H1 (cell line): ENCODE results near the gene RAB36. TPM values are rescaled to one million over a fixed set of nuclear protein-coding genes. Genes with fewer than 3 reads are reported as not detected.

ENCODE experiments used
- CTCF ChIA-PET: fragments of 300-600 bp; sonication (Branson Sonifier 250); formaldehyde crosslinking; loops from one replicate; lab custom pipeline; 2021; ENCODE audit not compliant: partially characterized antibody; lab: Charles Lee
- POLR2A ChIA-PET: fragments of 300-600 bp; sonication (Branson Sonifier 250); formaldehyde crosslinking; loops from one replicate; lab custom pipeline; 2021; ENCODE audit warnings: inconsistent platforms; ENCODE audit not compliant: partially characterized antibody; lab: Charles Lee
- DNase-seq, 2 experiments: peaks; one replicate each; pipeline versions ENCODE4 v3.0.0 to v3.0.0-alpha.2; 2010 to 2022; ENCODE audit warnings: low spot score in 2 of 2, low read depth in 1 of 2, mixed read lengths in 1 of 2
- FAIRE-seq: peaks from 2 replicates; lab custom pipeline; 2011; peaks lifted over from hg19 to GRCh38; lab: Jason Lieb, UNC
- H2AFZ ChIP-seq: 2 replicates; pipeline ENCODE4 v1.8.1; 2012; ENCODE audit warnings: low read length, inconsistent platforms
- H2AK5ac ChIP-seq: 2 replicates; pipeline ENCODE4 v1.6.1; 2013; ENCODE audit warnings: low read depth, low read length
- H2BK120ac ChIP-seq: replicated peaks from 2 replicates; pipeline ENCODE3; 2013; ENCODE audit warnings: low read depth, low read length, inconsistent platforms
- H2BK12ac ChIP-seq: 2 replicates; pipeline ENCODE4 v1.6.1; 2013; ENCODE audit warnings: low read depth, low read length
- H2BK15ac ChIP-seq: 2 replicates; pipeline ENCODE4 v1.6.1; 2013; ENCODE audit warnings: low read length
- H2BK20ac ChIP-seq: 2 replicates; pipeline ENCODE4 v1.6.1; 2013; ENCODE audit warnings: low read length
- H2BK5ac ChIP-seq: 2 replicates; pipeline ENCODE4 v1.6.1; 2013; ENCODE audit warnings: low read depth, low read length
- H3K14ac ChIP-seq: 2 replicates; pipeline ENCODE4 v1.6.1; 2013; ENCODE audit warnings: inconsistent platforms; ENCODE audit not compliant: insufficient read length
- H3K18ac ChIP-seq: 2 replicates; pipeline ENCODE4 v1.6.1; 2013; ENCODE audit warnings: low read length; ENCODE audit errors: extremely low read depth
- H3K23ac ChIP-seq: 2 replicates; pipeline ENCODE4 v1.6.1; 2013; ENCODE audit warnings: inconsistent platforms; ENCODE audit not compliant: insufficient read length
- H3K23me2 ChIP-seq: 2 replicates; pipeline ENCODE4 v1.6.1; 2013; ENCODE audit warnings: low read depth, low read length
- H3K27ac ChIP-seq: 2 replicates; pipeline ENCODE4 v1.6.1; 2011; ENCODE audit warnings: low read depth, low read length, inconsistent platforms
- H3K27me3 ChIP-seq, 4 experiments: replicated peaks in 1 of 4; 1 replicate in 1 of 4; 2 replicates in 3 of 4; pipeline versions ENCODE4 v1.6.1 to v1.8.1; 2011 to 2013; ENCODE audit warnings: low read length in 3 of 4, mild to moderate bottlenecking in 3 of 4, inconsistent platforms in 2 of 4, mixed read lengths in 2 of 4, moderate library complexity in 1 of 4; ENCODE audit not compliant: control insufficient read depth in 3 of 4, insufficient read depth in 3 of 4; ENCODE audit errors: extremely low read depth in 1 of 4
- H3K36me3 ChIP-seq, 4 experiments: 2 replicates each; pipeline versions ENCODE4 v1.6.1 to v1.8.1; 2011 to 2013; ENCODE audit warnings: mild to moderate bottlenecking in 4 of 4, low read length in 3 of 4, moderate library complexity in 2 of 4, control low read depth in 1 of 4, inconsistent platforms in 1 of 4; ENCODE audit not compliant: insufficient read depth in 4 of 4, control insufficient read depth in 2 of 4
- H3K4ac ChIP-seq: replicated peaks from 2 replicates; pipeline ENCODE3; 2013; ENCODE audit warnings: low read length, low read depth, mixed read lengths, inconsistent platforms; ENCODE audit not compliant: insufficient read length
- H3K4me1 ChIP-seq, 4 experiments: replicated peaks in 1 of 4; 1 replicate in 1 of 4; 2 replicates in 3 of 4; pipeline versions ENCODE4 v1.6.1 to v1.8.1; 2011 to 2013; ENCODE audit warnings: low read length in 3 of 4, inconsistent platforms in 2 of 4, mixed read lengths in 1 of 4; ENCODE audit not compliant: insufficient read depth in 4 of 4, control insufficient read depth in 3 of 4
- H3K4me2 ChIP-seq, 2 experiments: 2 replicates each; pipeline versions ENCODE4 v1.6.1 to v1.8.1; 2011 to 2013; ENCODE audit warnings: low read depth in 2 of 2, low read length in 2 of 2, control low read depth in 1 of 2, inconsistent platforms in 1 of 2, mild to moderate bottlenecking in 1 of 2; ENCODE audit not compliant: insufficient read depth in 1 of 2
- H3K4me3 ChIP-seq, 4 experiments: fragments of 200-600, 300-600 bp in 1 of 4; sonication (generic), shearing (Covaris generic), sonication (Bioruptor Twin) in 1 of 4; 2 replicates each; pipeline versions ENCODE4 v1.5.1 to v1.8.1; 2011 to 2016; ENCODE audit warnings: low read length in 4 of 4, low read depth in 3 of 4, control low read depth in 2 of 4, inconsistent platforms in 2 of 4, mild to moderate bottlenecking in 2 of 4, mixed read lengths in 1 of 4, moderate library complexity in 1 of 4; ENCODE audit not compliant: insufficient read depth in 2 of 4; ENCODE audit errors: extremely low read depth in 1 of 4
- H3K56ac ChIP-seq: replicated peaks from 2 replicates; pipeline ENCODE3; 2013; ENCODE audit warnings: low read depth, mild to moderate bottlenecking, mixed read lengths, low read length, inconsistent platforms; ENCODE audit not compliant: insufficient read length
- H3K79me1 ChIP-seq: 2 replicates; pipeline ENCODE4 v1.6.1; 2013; ENCODE audit warnings: low read depth, low read length, control low read depth
- H3K79me2 ChIP-seq, 2 experiments: 2 replicates each; pipeline versions ENCODE4 v1.6.1 to v1.8.1; 2012 to 2013; ENCODE audit warnings: low read length in 2 of 2, mild to moderate bottlenecking in 2 of 2, inconsistent platforms in 1 of 2; ENCODE audit not compliant: insufficient read depth in 2 of 2, control insufficient read depth in 1 of 2
- H3K9ac ChIP-seq, 4 experiments: replicated peaks in 1 of 4; 1 replicate in 1 of 4; 2 replicates in 3 of 4; pipeline versions ENCODE4 v1.6.1 to v1.8.1; 2011 to 2013; ENCODE audit warnings: low read depth in 3 of 4, low read length in 3 of 4, control low read depth in 2 of 4, mild to moderate bottlenecking in 2 of 4, moderate library complexity in 2 of 4, inconsistent platforms in 1 of 4; ENCODE audit errors: extremely low read depth in 1 of 4
- H3K9me3 ChIP-seq, 2 experiments: 2 replicates each; pipeline versions ENCODE4 v1.6.1 to v1.8.1; 2012 to 2013; ENCODE audit warnings: mild to moderate bottlenecking in 2 of 2, moderate library complexity in 2 of 2, control low read depth in 1 of 2, inconsistent platforms in 1 of 2, low read depth in 1 of 2, low read length in 1 of 2, mixed read lengths in 1 of 2; ENCODE audit not compliant: insufficient read depth in 2 of 2
- H4K20me1 ChIP-seq, 2 experiments: replicated peaks in 1 of 2; 2 replicates each; pipeline versions ENCODE3 to v1.8.1; 2011 to 2013; ENCODE audit warnings: inconsistent platforms in 2 of 2, low read length in 2 of 2, mild to moderate bottlenecking in 1 of 2; ENCODE audit not compliant: insufficient read depth in 2 of 2, control insufficient read depth in 1 of 2
- H4K5ac ChIP-seq: 2 replicates; pipeline ENCODE4 v1.6.1; 2013; ENCODE audit warnings: low read length, low read depth, mixed read lengths, inconsistent platforms; ENCODE audit not compliant: insufficient read length
- H4K8ac ChIP-seq: 2 replicates; pipeline ENCODE4 v1.8.0; 2013; ENCODE audit warnings: mild to moderate bottlenecking, moderate library complexity, low read length, inconsistent platforms; ENCODE audit not compliant: insufficient read depth; ENCODE audit errors: extremely low read depth
- H4K91ac ChIP-seq: replicated peaks from 2 replicates; pipeline ENCODE3; 2013; ENCODE audit warnings: low read length, mixed read lengths, inconsistent platforms; ENCODE audit not compliant: insufficient read length
- BACH1 ChIP-seq: IDR thresholded peaks from 2 replicates; pipeline ENCODE4 v1.6.1; 2012; ENCODE audit warnings: low read length, improper control_type of control experiment
- EGR1 ChIP-seq: IDR thresholded peaks from 2 replicates; pipeline ENCODE4 v1.6.1; 2011; ENCODE audit warnings: low read depth, low read length, borderline replicate concordance
- EP300 ChIP-seq, 2 experiments: IDR thresholded peaks; 1 replicate in 1 of 2; 2 replicates in 1 of 2; pipeline ENCODE4 v1.6.1; 2011 to 2012; ENCODE audit warnings: low read depth in 2 of 2, low read length in 2 of 2, mild to moderate bottlenecking in 2 of 2, borderline replicate concordance in 1 of 2, inconsistent platforms in 1 of 2, moderate library complexity in 1 of 2
- JUND ChIP-seq: IDR thresholded peaks from 2 replicates; pipeline ENCODE4 v1.6.1; 2011; ENCODE audit warnings: mild to moderate bottlenecking, improper control_type of control experiment, low read length
- KDM1A ChIP-seq: fragments of 200-600, 300-600 bp; sonication (generic); IDR thresholded peaks from 2 replicates; pipeline ENCODE4 v1.7.1; 2016; ENCODE audit warnings: mild to moderate bottlenecking, low read length, borderline replicate concordance
- KDM5A ChIP-seq: fragments of 200-600 bp; IDR thresholded peaks from 2 replicates; pipeline ENCODE4 v1.7.1; 2012; ENCODE audit warnings: mild to moderate bottlenecking, low read length, inconsistent platforms, mixed read lengths
- NANOG ChIP-seq: IDR thresholded peaks from 2 replicates; pipeline ENCODE4 v1.6.1; 2011; ENCODE audit warnings: low read length, low read depth, mild to moderate bottlenecking, inconsistent platforms; ENCODE audit not compliant: insufficient read depth, poor library complexity, severe bottlenecking
- POLR2A ChIP-seq, 2 experiments: IDR thresholded peaks; 1 replicate in 1 of 2; 2 replicates in 1 of 2; pipeline ENCODE4 v1.6.1; 2011; ENCODE audit warnings: low read depth in 2 of 2, low read length in 2 of 2, mild to moderate bottlenecking in 2 of 2; ENCODE audit errors: control extremely low read depth in 1 of 2
- RAD21 ChIP-seq, 2 experiments: IDR thresholded peaks in 1 of 2; conservative IDR thresholded peaks in 1 of 2; 2 replicates each; pipeline ENCODE4 v1.6.1; 2011; ENCODE audit warnings: low read depth in 2 of 2, low read length in 2 of 2, improper control_type of control experiment in 1 of 2, inconsistent platforms in 1 of 2, mild to moderate bottlenecking in 1 of 2, moderate library complexity in 1 of 2
- RFX5 ChIP-seq: IDR thresholded peaks from 2 replicates; pipeline ENCODE4 v1.6.1; 2011; ENCODE audit warnings: low read depth, low read length, improper control_type of control experiment, borderline replicate concordance
- SAP30 ChIP-seq: fragments of 300-600 bp; sonication (generic); IDR thresholded peaks from 2 replicates; pipeline ENCODE4 v1.7.1; 2012; ENCODE audit warnings: low read length, moderate library complexity, mild to moderate bottlenecking, inconsistent platforms; ENCODE audit not compliant: insufficient read depth, insufficient replicate concordance
- SIRT6 ChIP-seq: IDR thresholded peaks from one replicate; pipeline ENCODE4 v1.7.1; 2012; ENCODE audit warnings: low read length, inconsistent platforms
- SP4 ChIP-seq: IDR thresholded peaks from 2 replicates; pipeline ENCODE4 v1.6.1; 2012; ENCODE audit warnings: low read length, inconsistent platforms
- SUZ12 ChIP-seq: fragments of 200-600 bp; sonication (generic); IDR thresholded peaks from 2 replicates; pipeline ENCODE4 v1.6.1; 2012; ENCODE audit warnings: mild to moderate bottlenecking, inconsistent platforms, low read length, moderate library complexity, mixed read lengths
- WGBS, 2 experiments: shearing (Covaris generic) in 1 of 2; methylation state at CpG; one replicate each; pipeline versions ENCODE4 v1.1.6 to v1.1.7; 2013 to 2015; ENCODE audit warnings: low lambda C conversion rate in 2 of 2, mixed read lengths in 2 of 2, inconsistent platforms in 1 of 2, low coverage in 1 of 2, missing lambda C conversion rate in 1 of 2; ENCODE audit not compliant: insufficient replicate concordance in 2 of 2, insufficient coverage in 1 of 2, insufficient read length in 1 of 2; ENCODE audit errors: extremely low coverage in 1 of 2, missing lambda C conversion rate in 1 of 2; 5-methylcytosine and 5-hydroxymethylcytosine counted together
- polyA plus RNA-seq, 7 experiments: library from polyadenylated mRNA; depleted of rRNA in 3 of 7; stranded (reverse) in 5 of 7; unstranded in 2 of 7; fragments of >200 nt in 5 of 7; fragments of 200-250 nt in 2 of 7; gene quantifications; 1 replicate in 5 of 7; 2 replicates in 1 of 7; 4 replicates in 1 of 7; pipeline versions ENCODE4 v1.2.1 to v1.2.3, GENCODE V29; 2011 to 2013; ENCODE audit warnings: missing spikeins in 2 of 7, mixed read lengths in 2 of 7
- total RNA-seq: library from RNA; stranded (reverse); fragmentation: NEBNext Ultra II Directional; extraction: Animal tissue kit (Norgen Biotek cat#: 25700); gene quantifications from 2 replicates; pipeline ENCODE4 v1.2.1, GENCODE V29; 2021

RAB36 gene
- total and polyA plus RNA-seq, 2 of the 8 experiments (the other 6 are each of a cell fraction or from before 2014, with no cell fraction given) = 1.0 to 1.5 TPM

DNA sequence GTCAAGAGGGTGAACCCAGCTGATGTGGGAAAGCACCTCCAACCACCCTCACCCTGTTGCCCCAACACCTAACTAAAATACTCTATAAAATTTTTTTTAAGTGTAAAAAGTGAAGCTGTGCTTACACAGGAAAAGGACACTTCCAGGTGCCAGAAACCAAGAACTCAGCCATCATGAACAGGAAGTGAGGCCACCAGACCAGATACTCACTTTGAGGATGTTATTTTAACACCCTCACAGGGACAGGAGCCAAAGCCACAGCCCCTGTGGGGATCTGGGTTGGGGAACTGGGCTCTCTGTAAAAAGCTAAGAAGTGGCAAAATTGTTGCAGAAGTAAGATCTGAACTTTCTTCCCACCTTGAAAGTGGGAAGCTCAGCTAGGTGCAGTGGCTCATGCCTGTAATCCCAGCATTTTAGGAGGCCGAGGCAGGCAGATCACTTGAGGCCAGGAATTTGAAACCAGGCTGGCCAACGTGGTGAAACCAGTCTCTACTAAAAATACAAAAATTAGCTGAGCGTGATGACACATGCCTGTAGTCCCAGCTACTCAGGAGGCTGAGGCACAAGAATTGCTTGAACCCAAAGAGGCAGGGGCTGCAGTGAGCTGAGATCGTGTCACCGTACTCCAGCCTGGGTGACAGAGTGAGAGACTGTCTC is 7.2 kb upstream of the RAB36 start:
- Histone ChIP-seq H3K27ac (no peak overlapping the region), H2AFZ (no peak overlapping the region), H3K9ac (no peak overlapping the region), H3K14ac (no peak overlapping the region), H3K4me3 (no peak overlapping the region), H3K79me2 (no peaks in the 10 kb centered on the region), H3K4me2 (no peak overlapping the region), H3K27me3 (no peaks in the 10 kb centered on the region), H3K79me1 (no peaks in the 10 kb centered on the region), H2BK12ac (no peak overlapping the region), H4K91ac (no peak overlapping the region), H3K9me3 (no peaks in the 10 kb centered on the region), H3K23me2 (no peaks in the 10 kb centered on the region), H2BK20ac (no peak overlapping the region), H3K4me1 (peaks cover 2 to 6% (median 3%) of the 10 kb centered on the region in 4 experiments; a peak in 4 of 7 replicates), H2BK5ac (no peak overlapping the region), H3K36me3 (no peaks in the 10 kb centered on the region), H3K4ac (no peak overlapping the region), H2BK15ac (no peak overlapping the region), H2AK5ac (no peak overlapping the region), H4K20me1 (no peaks in the 10 kb centered on the region), H2BK120ac (no peak overlapping the region), H3K23ac (no peak overlapping the region), H3K18ac (no peak overlapping the region), H4K5ac (no peak overlapping the region), H3K56ac (no peak overlapping the region), H4K8ac (no peak overlapping the region)
- ChIA-PET CTCF (interaction anchor here (0.7 to 3.6 kb wide), 11 partner anchors 10 to 715 kb away, joined by 3 to 22 read pairs (median 4); no protein-coding TSS in a partner anchor), POLR2A (no interaction called here)
- no peak for FAIRE-seq
- no peak for DNase-seq
- WGBS, 2 experiments = 94% methylated on average over 5 of the region's 5 CpGs; no CpG with 5 or more reads in 1 of the 2 experiments
- no peak for TF ChIP-seq JUND
- no peak for TF ChIP-seq NANOG
- TF ChIP-seq RAD21 (IDR thresholded peaks at IDR 0.05 in 1 of 2, conservative IDR thresholded peaks at IDR 0.05 in 1 of 2; ENCODE audit: low read depth in 2 of 2, low read length in 2 of 2) = no peak
- TF ChIP-seq BACH1 = no peak
- TF ChIP-seq POLR2A (IDR thresholded peaks at IDR 0.05; ENCODE audit: control extremely low read depth in 1 of 2, low read depth in 2 of 2, low read length in 2 of 2) = no peak
- TF ChIP-seq SUZ12 = no peak
- no peak for TF ChIP-seq EGR1
- TF ChIP-seq RFX5 = no peak
- TF ChIP-seq EP300 (IDR thresholded peaks at IDR 0.05; ENCODE audit: borderline replicate concordance in 1 of 2, low read depth in 2 of 2, low read length in 2 of 2) = no peak
- TF ChIP-seq SP4 = no peak
- no peak for TF ChIP-seq SIRT6
- no peak for TF ChIP-seq SAP30
- no peak for TF ChIP-seq KDM5A
- TF ChIP-seq KDM1A = no peak
